MCF 10A (cell line): ENCODE measurements around the gene GPHN. TPM values are rescaled to one million over a fixed set of nuclear protein-coding genes. Genes with fewer than 3 reads are reported as not detected.

Source experiments
- BruUV-seq: library from RNA; stranded (reverse); fragments of 400-500 nt; replicated peaks from 2 replicates; lab custom pipeline; 2021; lab: Mats Ljungman, UMichigan
- CTCF ChIA-PET: fragments of 300-600 bp; sonication (Branson Sonifier 250); formaldehyde crosslinking; extraction: SDS; loops from one replicate; lab custom pipeline; 2021; ENCODE audit warnings: antibody characterized with exemption, inconsistent platforms; lab: Yijun Ruan, JAX
- POLR2A ChIA-PET: fragments of 300-600, 350-650 bp; sonication (Branson Sonifier 250); formaldehyde crosslinking; extraction: SDS; loops from one replicate; lab custom pipeline; 2020; ENCODE audit warnings: antibody characterized with exemption, inconsistent platforms; lab: Yijun Ruan, JAX
- DNase-seq: peaks from one replicate; pipeline ENCODE4 v3.0.0-alpha.2; 2018; ENCODE audit not compliant: unreplicated experiment
- H3K27ac Mint-ChIP-seq: one replicate; pipeline ENCODE4 v1.8.0; 2022; ENCODE audit warnings: mild to moderate bottlenecking, low read depth, mixed read lengths; ENCODE audit not compliant: unreplicated experiment
- H3K27me3 Mint-ChIP-seq: one replicate; pipeline ENCODE4 v1.8.0; 2022; ENCODE audit warnings: mixed read lengths; ENCODE audit not compliant: insufficient read depth, unreplicated experiment
- H3K36me3 Mint-ChIP-seq: one replicate; pipeline ENCODE4 v1.8.0; 2022; ENCODE audit warnings: mild to moderate bottlenecking, moderate library complexity, mixed read lengths; ENCODE audit not compliant: insufficient read depth, unreplicated experiment
- H3K4me1 Mint-ChIP-seq: one replicate; pipeline ENCODE4 v1.8.0; 2022; ENCODE audit warnings: mixed read lengths; ENCODE audit not compliant: insufficient read depth, unreplicated experiment
- H3K4me3 Mint-ChIP-seq: one replicate; pipeline ENCODE4 v1.8.0; 2022; ENCODE audit warnings: mild to moderate bottlenecking, moderate library complexity, mixed read lengths; ENCODE audit not compliant: unreplicated experiment
- H3K9me3 Mint-ChIP-seq: one replicate; pipeline ENCODE4 v1.8.0; 2022; ENCODE audit warnings: mixed read lengths; ENCODE audit not compliant: unreplicated experiment
- intact Hi-C: fragments of 100-400 bp; cut with micrococcal nuclease; formaldehyde crosslinking; loops from 2 replicates; pipeline ENCODE4 v1.14.1; 2022
- total RNA-seq: library from RNA; stranded (reverse); gene quantifications from 2 replicates; pipeline ENCODE4 v1.2.3, GENCODE V29; 2022
- TF ChIP-seq, protein P1 (sequence below): fragments of 200-600 bp; IDR thresholded peaks from one replicate; pipeline ENCODE4 v1.8.0; 2022; ENCODE audit warnings: antibody characterized with exemption, mild to moderate bottlenecking; ENCODE audit not compliant: unreplicated experiment

GPHN gene
- total RNA-seq, 1 experiment from 2014 or later = 26.8 TPM

DNA sequence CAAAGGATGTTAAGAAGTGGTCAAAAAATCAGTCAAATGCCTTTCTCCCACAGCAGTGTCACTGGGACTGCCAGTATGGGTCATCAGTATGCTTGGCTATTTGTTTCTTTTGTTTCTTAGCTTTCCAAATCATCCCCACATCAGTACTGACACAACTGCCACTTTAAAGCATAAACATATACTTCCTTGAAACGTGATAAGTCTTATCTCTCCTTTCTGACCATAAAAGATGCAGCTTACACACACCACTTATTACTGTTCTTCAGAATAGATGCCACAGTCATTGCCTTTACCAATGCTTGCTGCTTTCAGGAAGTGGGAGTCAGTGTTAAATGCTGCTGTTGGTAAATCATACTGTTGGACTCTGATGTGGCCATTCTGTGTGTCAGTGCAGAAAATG is 662.7 kb downstream of the GPHN start:
- Mint-ChIP-seq H3K4me3 (no peak overlapping the region), H3K4me1 (peaks cover 8% of the 10 kb centered on the region), H3K9me3 (no peaks in the 10 kb centered on the region), H3K27ac (no peak overlapping the region), H3K27me3 (no peaks in the 10 kb centered on the region), H3K36me3 (peaks cover 18% of the 10 kb centered on the region)
- POLR2A ChIA-PET = no interaction called here
- no TSS peak for BruUV-seq
- DNase-seq = no peak
- CTCF ChIA-PET = no interaction called here
- intact Hi-C loops = no loop called here
- TF ChIP-seq, protein P1, sequence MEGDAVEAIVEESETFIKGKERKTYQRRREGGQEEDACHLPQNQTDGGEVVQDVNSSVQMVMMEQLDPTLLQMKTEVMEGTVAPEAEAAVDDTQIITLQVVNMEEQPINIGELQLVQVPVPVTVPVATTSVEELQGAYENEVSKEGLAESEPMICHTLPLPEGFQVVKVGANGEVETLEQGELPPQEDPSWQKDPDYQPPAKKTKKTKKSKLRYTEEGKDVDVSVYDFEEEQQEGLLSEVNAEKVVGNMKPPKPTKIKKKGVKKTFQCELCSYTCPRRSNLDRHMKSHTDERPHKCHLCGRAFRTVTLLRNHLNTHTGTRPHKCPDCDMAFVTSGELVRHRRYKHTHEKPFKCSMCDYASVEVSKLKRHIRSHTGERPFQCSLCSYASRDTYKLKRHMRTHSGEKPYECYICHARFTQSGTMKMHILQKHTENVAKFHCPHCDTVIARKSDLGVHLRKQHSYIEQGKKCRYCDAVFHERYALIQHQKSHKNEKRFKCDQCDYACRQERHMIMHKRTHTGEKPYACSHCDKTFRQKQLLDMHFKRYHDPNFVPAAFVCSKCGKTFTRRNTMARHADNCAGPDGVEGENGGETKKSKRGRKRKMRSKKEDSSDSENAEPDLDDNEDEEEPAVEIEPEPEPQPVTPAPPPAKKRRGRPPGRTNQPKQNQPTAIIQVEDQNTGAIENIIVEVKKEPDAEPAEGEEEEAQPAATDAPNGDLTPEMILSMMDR = no peak

DNA sequence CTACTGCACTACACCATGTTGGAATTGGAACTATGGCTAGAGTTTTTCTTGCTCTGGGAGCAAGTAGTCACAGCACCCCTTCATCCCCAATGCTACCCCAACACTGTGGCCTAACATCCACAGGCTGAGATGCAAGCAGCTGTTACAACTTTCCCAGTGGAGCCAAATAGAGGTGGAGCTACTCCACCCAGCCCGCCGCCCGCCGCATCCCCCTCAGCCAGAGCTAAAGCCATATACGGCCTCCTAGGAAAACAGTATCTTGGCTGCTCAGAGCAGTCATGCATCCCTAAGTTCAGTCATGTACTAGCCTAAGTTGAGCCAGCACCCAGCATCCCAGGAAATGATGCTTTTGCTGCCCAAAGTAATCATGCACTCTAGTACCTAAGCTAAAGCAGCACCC is 664.1 kb downstream of the GPHN start:
- H3K4me3 Mint-ChIP-seq = no peak overlapping the region
- TF ChIP-seq, protein P1 = no peak
- H3K27ac Mint-ChIP-seq = no peak overlapping the region
- BruUV-seq = no TSS peak
- CTCF ChIA-PET = interaction anchor here (0.8 to 2.3 kb wide), 2 partner anchors 113 to 114 kb away, joined by 3 to 10 read pairs; no protein-coding TSS in a partner anchor
- intact Hi-C loops = no loop called here
- DNase-seq = no peak
- peaks cover 5% of the 10 kb centered on the region for H3K9me3 Mint-ChIP-seq
- peaks cover 8% of the 10 kb centered on the region for H3K4me1 Mint-ChIP-seq
- POLR2A ChIA-PET = interaction anchor here (1.3 kb wide), 1 partner anchor 15 kb away, joined by 6 read pairs; no protein-coding TSS in a partner anchor
- no peaks in the 10 kb centered on the region for H3K27me3 Mint-ChIP-seq
- H3K36me3 Mint-ChIP-seq = peaks cover 28% of the 10 kb centered on the region

DNA sequence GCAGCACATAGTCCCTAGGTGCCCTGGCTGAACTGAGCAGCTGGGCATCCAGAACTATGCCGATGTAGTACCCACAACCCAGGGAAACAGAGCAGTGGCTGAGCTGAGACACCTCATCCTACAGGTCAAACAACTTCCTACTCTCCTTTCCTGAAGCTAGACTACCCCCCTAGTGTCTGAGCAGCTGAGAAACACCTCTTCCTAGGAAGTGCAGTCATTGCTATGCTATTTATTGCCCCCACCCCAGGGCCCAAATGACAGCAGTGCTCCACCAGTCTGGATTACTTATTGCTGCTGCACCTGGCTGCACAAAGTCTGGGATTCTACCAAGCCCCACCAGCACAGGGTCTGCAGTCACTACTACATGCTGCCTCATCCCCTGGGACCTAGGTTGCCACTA is 664.6 kb downstream of the GPHN start:
- Mint-ChIP-seq H3K27me3 (no peaks in the 10 kb centered on the region), H3K9me3 (peaks cover 10% of the 10 kb centered on the region), H3K4me3 (no peak overlapping the region), H3K27ac (no peak overlapping the region), H3K4me1 (peaks cover 7% of the 10 kb centered on the region), H3K36me3 (peaks cover 28% of the 10 kb centered on the region)
- CTCF ChIA-PET = interaction anchor here (0.6 to 2.3 kb wide), 3 partner anchors 15 to 114 kb away, joined by 3 to 10 read pairs (median 3); no protein-coding TSS in a partner anchor
- TF ChIP-seq, protein P1 = no peak
- intact Hi-C loops = no loop called here
- POLR2A ChIA-PET = interaction anchor here (1.3 kb wide), 1 partner anchor 15 kb away, joined by 6 read pairs; no protein-coding TSS in a partner anchor
- no peak for DNase-seq
- BruUV-seq = no TSS peak

DNA sequence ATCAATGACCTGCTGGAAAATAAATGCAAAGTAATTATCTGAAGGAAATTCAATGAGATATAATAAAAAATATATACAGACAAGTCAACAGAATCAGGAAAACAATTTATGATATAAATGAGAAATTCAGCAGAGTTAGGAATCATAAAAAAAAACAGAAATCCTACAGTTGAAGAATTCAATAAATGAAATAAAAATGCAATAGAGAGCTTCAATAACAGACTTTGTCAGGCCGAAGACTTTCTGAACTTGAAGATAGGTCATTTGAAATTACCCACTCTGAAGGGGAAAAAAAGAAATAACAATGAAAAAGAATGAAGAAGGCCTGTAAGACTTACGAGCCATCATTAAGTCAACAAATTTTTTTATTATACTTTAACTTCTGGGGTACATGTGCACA is 665.8 kb downstream of the GPHN start:
- no peak for DNase-seq
- H3K4me3 Mint-ChIP-seq = no peak overlapping the region
- H3K36me3 Mint-ChIP-seq = peaks cover 28% of the 10 kb centered on the region
- no peak overlapping the region for H3K27ac Mint-ChIP-seq
- POLR2A ChIA-PET = interaction anchor here (0.6 kb wide), 1 partner anchor 124 kb away, joined by 3 read pairs; no protein-coding TSS in a partner anchor
- H3K9me3 Mint-ChIP-seq = peaks cover 21% of the 10 kb centered on the region
- H3K27me3 Mint-ChIP-seq = no peaks in the 10 kb centered on the region
- intact Hi-C loops = no loop called here
- no peaks in the 10 kb centered on the region for H3K4me1 Mint-ChIP-seq
- no TSS peak for BruUV-seq
- CTCF ChIA-PET = no interaction called here
- TF ChIP-seq, protein P1 = no peak
